Stimulated activated CD4-positive, alpha-beta T cell treated with anti-CD3 and anti-CD28 coated beads, Interleukin-2, amount 100 ng/mL, for 48 hours (primary cell): ENCODE results near the gene PARP8.
A peak's percentile ranks its signal among the peaks of the same experiment; 100 is the strongest.
"Not testable (repeated sequence)": the region's sequence is repeated elsewhere in the genome, so short reads cannot be mapped to it uniquely, and the experiment has no call there.

Experiments used
- DNase-seq, 2 donors: peaks; one replicate each; pipeline ENCODE4 v3.0.0-alpha.2; 2020

Gene PARP8, protein sequence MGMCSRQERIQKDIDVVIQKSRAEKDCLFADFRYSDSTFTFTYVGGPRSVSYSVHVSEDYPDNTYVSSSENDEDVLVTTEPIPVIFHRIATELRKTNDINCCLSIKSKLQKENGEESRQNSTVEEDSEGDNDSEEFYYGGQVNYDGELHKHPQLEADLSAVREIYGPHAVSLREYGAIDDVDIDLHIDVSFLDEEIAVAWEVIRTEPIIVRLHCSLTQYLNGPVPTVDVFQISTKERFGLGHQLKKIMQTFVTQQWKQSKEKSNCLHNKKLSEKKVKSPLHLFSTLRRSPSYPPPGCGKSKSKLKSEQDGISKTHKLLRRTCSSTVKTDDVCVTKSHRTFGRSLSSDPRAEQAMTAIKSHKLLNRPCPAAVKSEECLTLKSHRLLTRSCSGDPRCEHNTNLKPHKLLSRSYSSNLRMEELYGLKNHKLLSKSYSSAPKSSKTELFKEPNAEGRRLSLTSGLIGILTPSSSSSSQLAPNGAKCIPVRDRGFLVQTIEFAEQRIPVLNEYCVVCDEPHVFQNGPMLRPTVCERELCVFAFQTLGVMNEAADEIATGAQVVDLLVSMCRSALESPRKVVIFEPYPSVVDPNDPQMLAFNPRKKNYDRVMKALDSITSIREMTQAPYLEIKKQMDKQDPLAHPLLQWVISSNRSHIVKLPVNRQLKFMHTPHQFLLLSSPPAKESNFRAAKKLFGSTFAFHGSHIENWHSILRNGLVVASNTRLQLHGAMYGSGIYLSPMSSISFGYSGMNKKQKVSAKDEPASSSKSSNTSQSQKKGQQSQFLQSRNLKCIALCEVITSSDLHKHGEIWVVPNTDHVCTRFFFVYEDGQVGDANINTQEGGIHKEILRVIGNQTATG

DNA sequence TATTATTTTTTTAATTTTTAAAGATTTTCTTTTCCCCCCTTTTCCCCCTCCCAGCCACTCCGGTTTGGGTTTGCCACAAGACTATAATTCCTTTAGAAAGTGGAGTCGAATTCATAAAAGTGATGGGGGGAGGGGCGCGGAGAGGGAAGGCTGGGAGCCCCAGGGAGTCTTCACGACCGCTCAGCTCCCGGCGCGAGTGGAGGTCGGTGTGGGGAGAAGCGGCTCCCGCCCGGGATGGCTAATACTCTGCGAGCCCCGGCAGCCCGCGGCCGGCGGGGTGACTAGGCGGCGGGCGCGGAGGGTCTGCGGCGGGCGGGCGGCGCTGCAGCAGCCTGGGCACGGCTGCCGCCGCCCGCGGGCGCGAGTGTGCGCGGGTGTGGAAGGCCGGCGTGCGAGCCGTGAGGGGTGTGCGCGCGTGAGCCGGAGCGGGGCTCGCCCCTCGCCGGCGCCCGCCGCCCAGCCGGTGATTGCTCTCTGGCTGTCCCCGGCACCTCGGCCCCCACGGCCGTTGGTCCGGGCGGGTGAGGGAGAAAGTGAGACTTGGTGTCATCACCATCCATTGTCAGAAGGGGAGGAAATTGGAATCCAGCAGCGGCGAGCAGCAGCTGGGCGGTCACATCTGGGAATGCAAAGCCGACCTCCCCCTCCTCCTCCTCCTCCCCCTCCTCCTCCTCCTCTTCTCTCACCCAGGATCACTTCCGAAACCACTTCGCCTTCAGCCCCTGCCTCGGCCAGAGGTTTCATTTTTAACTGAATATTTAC is at the start of gene PARP8:
PARP8 (plus strand) TSS at position 377 of the 762 bp plus-strand sequence. CDS start 459 bp downstream, outside the sequence.
- peak; percentile 27 to 34 for DNase-seq

DNA sequence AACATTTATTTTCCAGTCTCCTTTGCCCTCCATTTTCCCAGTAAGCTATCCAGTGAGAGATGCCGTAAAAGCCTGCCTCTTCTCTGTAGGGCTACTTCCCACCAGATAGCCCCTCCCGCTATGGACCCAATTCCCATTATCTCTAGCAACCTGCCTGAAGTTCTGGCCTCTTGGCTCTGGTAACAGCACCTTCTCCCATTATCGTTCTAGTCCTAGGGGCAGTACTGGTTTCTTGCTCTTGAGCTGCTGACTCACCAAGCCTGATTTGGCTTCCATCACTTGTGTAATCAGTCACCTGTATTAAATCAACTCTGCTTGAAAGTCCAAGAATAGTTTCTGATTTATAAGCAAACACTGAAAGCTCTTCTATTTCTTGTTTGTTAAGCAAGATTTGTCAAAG is 42.8 kb upstream of the PARP8 start:
- no peak for DNase-seq

DNA sequence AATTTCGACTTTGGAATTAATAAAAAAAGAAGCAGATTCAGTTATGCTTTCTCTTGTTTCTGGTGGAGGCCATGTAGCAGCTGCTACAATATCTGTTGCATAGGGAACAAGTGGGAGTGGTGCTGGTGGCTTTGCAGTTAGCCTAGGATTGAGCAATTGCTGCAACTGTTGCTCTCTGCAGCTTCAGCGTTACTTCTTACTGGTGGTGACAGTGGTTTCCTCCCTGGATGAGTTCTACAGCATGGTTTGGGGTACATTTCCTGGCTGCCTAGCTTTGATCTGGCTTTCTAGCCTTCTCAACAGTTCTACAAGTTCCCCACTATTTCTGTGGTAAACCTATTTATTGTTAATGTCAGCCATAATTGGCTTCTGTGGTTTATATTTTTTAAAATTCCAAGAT is 31.6 kb upstream of the PARP8 start:
- DNase-seq = peak in 1 of 2 donors; percentile 5

DNA sequence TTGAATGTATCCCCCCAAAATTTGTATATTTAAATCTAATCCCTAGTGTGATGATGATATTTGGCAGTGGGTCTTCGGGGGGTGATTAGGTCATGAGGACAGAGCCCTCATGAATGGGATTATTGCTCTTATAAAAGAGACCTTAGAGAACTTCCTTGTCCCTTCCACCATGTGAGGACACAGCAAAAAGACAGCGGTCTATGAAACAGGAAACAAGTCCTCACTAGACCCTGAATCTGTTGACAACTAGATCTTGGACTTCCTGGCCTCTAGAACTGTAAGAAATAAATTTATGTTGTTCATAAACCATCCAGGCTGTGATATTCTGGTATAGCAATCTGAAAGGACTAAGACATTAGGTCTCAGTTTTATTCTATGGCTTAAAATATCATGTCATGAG is 28.9 kb upstream of the PARP8 start:
- DNase-seq = not testable (repeated sequence)

DNA sequence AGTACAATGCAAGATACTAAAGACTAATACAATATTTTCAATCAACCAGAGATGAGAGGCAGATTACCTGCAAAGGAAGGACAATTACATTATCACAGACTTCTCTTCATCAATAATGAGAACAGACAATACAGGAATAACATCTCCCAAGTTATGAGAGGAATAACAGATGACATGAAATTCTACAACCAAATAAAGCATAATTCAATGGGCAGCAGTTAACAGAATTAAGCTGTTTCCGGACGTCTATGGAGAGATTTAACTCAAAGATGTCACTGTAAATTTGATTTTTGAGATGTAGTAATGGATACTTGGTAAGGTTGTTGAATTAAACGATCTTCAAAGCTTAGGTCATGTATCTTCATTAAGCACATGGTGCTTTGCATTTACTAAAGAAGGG is 19.8 kb upstream of the PARP8 start:
- DNase-seq = no peak

DNA sequence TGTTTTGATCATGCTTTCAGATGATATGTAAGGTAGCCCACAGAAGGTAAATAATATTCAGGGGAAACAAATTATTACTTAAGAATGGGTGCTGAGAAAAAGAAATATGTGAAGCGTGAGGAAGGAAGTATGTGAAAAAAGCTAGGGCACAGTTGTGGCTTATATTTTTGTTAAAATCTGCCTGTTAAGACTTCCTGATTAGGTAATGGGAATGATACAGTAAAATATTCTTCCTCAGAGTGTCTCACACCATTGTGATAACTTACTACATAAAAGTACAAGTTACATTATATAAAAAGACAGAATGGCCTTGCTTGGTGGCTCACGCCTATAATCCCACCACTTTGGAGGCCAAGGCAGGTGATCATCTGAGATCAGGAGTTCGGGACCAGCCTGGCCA is 18.7 kb upstream of the PARP8 start:
- no peak for DNase-seq

DNA sequence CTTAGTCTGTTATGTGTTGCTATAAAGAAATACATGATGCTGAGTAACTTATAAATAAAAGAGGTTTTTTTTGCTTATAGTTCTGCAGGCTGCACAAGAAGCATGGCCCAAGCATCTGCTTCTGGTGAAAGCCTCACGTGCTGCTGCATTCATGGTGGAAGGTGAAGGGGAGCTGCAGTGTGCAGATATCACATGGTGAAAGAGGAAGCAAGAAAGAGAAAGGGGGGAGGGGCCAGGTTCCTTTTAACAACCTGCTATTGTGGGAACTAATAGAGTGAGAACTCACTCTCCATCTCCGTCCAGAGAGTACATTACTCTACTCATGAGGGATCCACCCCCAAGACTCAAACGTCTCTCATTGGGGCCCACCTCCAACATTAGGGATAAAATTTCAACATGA is 12.5 kb upstream of the PARP8 start:
- no peak for DNase-seq

DNA sequence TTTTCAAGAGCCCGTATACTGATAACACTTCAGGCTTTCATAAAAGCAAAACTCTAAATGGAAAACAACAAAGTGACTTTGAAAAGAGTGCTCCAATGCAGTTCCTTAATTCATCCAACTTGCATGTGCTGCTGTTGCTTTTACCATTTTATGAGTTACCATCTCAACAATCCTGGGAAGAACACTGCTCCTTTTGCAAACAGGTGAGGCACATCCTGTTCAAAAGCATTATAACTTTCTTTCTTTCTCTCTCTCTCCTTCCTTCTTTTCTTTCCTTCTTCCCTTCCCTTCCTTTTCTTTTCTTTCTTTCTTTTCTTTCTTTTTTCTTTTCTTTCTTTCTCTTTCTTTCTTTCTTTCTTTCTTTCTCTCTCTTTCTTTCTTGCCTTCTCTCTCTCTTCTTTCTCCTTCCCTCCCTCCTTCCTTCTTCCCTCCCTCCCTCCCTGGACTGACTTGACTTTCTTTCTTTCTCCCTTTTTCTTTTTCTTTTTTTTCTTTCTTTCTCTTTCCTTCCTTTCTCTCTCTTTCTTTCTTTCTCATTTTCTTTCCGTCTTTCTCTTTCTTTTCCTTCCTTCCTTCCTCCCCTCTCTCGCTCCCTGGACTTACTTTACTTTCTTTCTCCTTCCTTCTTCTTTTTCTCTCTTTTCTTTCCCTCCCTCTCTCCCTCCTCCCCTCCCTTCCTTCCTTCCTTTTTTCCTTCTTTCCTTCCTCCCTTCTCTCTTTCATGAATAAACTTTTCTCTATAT is 11.2 kb upstream of the PARP8 start:
- DNase-seq = no peak

DNA sequence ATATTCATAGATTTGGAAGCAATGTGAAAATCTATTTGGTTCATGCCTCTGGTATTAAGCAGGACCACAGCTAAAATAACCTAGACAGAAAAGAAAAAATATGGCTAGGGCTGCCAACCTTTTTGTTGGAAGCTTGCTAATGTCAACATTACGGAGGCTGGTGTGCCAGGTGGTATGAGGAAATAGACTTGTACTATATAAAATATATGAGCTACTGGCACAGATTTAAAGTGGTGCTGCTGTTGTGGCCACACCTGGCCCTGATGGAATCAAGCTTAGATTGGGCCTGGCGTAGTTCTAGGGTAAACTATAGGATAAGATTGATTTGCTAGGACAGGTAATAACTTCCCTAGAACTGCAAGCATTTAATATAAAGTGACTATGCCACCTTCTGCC is 10.6 kb upstream of the PARP8 start:
- no peak for DNase-seq

DNA sequence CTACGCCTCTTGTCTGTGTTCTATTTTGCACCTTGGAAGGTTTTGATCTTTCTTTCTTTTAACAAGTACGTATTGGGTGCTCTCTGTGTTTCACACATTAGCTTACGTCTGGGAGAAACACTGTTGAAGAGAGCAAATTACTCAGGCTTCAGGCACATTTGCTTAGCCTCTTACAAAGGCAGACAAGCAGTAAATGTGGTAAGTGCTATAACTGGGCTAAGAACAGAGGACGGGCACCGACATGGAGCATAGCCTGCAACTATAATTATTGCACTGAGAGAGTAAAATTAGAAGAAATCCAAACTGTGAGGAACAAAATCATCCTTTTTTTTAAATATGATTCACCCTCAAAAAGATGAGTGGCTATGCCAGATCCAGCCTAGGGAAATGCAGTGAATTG is 9.4 kb upstream of the PARP8 start:
- no peak for DNase-seq

DNA sequence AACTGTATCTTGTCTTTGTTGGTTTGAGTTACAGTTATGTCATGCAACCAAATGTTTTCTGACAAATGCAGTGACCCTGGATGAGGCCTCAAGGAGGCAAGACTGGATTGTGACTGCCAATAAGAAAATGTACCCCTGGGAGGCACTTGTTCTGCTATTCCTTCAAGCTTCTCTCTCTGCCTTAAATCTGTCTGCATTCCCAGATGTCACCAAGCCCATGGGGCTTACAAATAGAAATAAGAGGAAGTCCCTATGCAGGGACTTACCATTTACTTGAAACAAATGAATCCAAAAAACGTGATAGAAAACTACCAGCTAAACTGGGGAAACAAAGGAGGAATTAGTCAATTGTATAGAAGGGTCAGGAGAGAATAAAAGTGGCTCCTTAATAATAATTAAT is 8.2 kb upstream of the PARP8 start:
- DNase-seq = no peak

DNA sequence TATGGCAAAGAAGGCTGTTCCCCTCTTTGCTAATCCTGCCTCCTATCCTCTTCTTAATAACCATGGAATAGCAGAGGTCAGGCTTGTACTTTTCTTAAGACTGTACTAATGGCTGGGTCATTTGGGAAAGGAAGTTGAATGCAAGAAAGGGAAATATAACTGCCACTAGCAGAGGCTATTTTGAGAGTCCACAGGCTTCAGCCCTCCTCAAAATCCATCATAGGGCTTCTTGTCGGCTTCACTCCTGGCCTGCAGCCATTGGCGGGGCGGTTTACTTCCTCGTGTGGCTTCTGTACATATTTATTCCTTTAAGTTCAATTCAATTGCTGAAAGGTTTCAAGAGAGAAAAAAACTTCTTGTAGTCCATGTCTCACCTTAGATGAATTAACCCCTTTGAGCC is 2.8 kb upstream of the PARP8 start:
- no peak for DNase-seq

DNA sequence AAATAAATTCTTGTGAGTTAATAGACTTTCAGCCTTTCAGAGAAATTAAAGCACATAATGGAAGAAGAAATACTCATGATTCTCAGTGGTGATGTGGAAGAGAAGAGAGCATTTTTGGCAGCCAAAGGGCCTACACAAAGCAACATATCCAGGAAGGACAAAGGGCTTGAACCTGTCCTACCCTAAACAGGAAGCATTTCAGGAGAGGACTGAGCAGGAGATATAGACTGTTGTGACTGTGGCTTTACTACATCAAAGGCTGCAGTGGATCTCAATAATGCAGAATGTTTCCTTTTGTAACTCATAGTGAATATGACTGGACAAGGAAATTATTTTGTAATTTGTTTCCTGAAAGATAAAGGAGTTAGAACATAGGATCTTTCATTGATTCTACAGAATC is 1.3 kb upstream of the PARP8 start:
- no peak for DNase-seq

DNA sequence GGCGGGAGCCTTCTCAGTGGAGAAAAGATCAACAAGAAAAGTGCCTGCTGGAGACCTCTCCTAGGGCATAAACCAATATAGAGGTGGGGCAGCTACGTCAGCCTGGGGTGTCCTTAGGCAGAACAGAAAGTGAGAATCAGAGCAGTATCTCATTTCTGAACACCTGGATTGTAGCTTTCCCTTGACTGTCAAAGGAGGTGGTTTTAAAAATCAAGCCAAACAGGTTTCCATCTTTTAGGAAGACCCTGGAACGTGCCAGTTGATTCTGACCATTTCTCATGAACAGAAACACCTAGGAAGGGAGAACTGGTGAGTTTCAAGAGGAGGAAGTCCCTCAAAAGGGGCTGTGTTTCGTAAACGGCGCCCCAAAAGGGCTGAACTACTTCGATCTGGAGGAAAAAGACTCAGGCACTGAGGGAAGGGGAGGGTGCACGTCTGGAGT is 655 bp upstream of the PARP8 start:
- DNase-seq = peak; percentile 13 to 14

DNA sequence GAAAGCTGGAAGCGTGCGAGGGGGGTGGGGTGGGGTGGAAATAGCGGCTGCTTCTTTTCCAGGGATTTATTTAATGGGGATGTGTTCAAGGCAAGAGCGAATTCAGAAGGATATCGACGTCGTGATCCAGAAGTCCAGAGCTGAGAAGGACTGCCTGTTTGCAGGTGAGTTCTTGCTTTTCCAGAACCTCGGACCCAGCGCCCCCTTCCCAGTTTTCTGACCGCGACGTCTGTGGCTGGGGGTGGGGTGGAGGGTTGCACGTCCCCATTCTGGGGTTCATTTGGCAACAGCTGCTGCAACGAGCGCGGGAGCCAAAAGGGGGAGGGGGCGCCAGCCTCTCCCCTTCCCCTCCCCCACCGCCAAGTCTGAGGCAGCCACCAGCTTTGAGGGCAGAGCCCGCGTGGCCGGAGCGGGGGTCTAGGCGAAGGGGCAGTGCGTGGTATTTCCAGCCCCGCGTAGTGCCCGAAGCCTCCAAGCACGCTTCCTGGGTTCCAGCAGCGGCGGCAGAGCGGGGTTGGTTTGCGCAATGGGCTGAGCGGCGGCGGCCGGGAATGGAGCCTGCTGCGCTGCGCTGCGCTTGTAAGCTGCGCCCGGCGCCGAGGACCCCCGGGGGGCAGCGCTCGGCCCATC is 701 bp downstream of the PARP8 start:
- peak in 1 of 2 donors; percentile 32 for DNase-seq

DNA sequence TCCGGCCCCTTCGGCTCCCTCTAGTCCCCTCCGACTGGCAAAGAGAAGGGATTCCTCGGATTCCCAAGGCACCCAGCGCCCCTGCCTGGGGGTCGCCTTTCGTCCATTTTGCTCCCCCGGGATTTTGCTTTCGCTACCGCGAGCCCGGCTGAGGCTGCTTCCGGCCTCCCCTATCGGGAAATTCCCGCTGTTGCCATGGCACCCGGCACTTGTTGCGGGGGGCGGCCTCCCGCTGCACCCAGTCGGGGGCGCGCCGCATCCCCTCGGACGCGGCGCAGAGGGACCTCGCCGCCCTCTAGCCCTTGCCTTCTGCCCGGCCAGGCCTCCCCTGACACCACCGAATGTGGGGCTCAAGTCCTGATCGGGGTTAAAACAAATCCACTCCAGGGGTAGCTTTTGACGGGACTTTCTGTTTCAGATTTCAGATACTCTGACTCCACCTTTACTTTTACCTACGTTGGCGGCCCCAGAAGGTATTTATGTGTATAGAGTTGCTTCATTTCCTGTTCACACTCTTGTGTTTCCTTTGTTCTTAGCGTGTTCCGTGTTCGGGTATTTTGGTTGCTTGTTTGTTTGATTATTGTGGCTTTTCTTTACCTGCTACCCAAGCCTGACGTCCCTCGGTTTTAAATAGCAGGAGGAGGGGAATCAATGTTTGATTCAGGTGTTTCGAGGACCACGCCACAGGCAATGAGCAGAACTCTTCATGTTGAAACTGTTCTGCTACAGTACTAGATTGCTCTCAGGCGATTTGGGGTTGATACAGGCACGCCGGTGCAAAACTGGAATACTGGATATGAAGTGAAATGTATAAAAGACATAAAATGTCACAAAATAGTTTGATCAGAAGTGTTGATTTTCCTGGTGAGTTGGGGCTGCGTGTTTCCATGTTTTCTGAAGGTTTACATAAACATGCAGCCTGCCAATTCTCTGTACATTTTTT is 1.5 kb downstream of the PARP8 start:
- peak; percentile 77 to 78 for DNase-seq

DNA sequence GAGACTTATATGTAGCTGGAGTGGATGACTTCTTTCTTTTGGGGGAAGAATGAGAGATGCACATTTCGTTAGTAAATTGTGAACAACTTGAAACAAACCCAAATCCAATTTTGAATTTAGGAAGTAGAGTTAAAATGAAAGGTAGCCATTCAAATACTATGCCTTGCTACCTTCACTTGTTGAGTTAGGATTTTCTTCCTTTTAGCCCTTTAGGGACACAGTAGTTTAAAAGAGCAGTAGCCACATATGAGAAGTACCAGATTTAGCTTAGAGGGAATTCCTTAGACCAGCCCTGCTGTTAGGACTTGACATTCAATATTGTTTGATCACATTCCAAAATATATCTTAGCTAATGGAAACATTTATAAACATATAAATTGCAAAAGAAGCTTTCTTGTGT is 2.2 kb downstream of the PARP8 start:
- not testable (repeated sequence) for DNase-seq

DNA sequence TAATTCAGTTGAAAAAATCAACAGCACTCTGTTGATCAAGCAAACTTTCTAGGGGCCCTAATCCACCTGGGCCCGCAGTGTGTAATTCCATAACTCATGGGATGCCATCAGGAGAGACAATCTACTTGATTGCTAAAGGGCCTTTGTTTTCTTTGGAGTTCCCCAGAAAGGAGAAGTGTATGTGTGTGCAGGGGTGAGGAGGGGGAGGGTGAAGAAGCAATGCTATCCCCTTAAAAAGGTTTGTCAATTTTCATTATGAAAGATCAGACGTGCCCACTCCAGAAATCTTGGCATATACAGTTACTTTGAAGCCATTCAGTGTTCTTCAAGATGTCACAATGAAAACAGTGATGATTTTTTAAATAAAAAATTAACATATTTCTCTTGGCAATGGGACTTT is 6.2 kb downstream of the PARP8 start:
- DNase-seq = no peak

DNA sequence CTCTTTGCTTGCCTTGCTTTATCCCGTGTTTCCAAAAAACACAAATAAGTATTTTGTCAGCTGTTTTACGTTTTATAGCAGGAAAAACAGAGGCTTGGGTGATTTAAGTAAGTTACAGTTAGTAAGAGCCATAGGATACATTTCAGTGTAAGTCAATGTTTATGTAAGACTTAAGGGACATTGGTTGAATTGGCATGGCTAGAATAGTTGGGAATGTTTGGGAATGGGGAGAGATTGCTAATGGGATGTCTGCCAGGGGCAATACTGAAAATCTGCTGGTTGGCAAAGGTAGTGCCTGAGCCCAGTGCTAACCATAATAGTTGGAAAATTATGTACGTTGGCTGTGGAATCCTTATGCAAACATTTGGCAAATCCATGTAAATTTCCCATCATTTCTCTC is 7.0 kb downstream of the PARP8 start:
- DNase-seq = not testable (repeated sequence)

DNA sequence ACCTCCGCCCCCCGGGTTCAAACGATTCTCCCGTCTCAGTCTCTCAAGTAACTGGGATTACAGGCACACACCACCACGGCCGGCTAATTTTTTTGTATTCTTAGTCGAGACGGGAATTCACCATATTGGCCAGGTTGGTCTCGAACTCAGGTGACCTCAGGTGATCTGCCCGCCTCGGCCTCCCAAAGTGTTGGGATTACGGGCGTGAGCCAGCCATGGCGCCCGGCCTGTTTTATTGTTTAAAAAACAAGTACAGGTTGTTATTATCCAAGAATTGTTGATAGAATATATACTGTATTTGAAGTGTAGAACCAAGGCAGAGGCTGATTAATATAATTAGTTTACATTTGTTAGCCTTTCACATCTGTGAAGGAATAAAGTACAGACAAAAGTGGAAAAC is 8.9 kb downstream of the PARP8 start:
- DNase-seq = no peak

DNA sequence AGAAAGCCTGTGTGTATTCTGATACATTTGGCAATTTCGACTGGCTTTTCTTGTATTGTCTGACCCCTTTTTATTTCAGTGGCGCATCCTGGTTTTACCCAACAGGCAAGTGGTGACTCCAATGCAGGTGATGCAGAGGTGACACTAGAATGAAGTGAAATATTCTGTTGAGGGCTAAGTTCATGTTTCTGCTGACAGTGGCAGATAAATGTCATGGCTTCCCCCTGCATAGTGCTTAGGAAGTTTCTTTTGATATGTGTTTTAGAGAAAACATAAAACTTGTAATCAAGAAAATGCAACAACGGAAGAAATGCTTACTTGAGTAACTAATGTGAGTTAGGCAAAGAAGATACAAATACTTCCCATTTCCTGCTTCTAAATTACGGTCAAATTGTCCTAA is 13.1 kb downstream of the PARP8 start:
- DNase-seq = not testable (repeated sequence)
